Measurements from ENCODE around the gene RAB24. TPM values are rescaled to one million over a fixed set of nuclear protein-coding genes. Genes with fewer than 3 reads are reported as not detected.
"Not testable (repeated sequence)": the region's sequence is repeated elsewhere in the genome, so short reads cannot be mapped to it uniquely, and the experiment has no call there.

RAB24 gene
- total and polyA plus RNA-seq, 4 donors, result 8.5 to 19.0 (median 12.0) TPM

DNA sequence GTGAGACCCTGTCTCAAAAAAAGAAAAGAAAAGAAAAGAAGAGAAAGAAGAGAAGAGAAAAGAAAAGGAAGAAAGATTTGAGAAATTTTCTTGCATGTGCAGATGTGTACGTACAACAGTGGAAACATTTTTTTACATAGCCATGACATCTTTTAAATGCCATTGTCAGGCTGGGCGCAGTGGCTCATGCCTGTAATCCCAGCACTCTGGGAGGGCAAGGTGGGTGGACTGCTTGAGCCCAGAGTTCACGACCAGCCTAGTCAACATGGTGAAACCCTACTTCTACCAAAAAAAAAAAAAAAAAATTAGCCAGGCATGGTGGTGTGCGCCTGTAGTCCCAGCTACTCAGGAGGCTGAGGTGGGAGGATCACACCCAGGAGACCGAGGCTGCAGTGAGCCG, 41.4 kb upstream of the RAB24 start:
- no peak overlapping the region for H3K4me3 ChIP-seq (ENCODE audit: low read depth in 1 of 3, low read length in 3 of 3)

DNA sequence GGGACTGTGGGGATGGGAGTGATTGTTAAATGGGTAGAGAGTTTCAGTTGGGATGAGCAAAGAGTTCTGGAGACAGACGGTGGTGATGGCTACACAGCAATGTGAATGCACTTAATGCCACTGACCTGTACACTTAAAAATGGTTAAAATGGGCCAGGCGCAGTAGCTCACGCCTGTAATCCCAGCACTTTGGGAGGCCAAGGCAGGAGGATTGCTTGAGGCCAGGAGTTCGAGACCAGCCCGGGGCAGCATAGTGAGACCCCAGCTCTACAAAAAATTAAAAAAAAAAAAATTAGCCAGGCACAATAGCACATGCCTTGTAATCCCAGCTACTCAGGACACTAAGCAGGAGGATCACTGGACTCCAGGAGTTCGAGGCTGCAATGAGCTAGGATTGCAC, 40.3 kb upstream of the RAB24 start:
- H3K27ac ChIP-seq (ENCODE audit: low read depth in 1 of 2, low read length in 2 of 2), result no peak overlapping the region
- WGBS, result 95% methylated on average over 6 of the region's 6 CpGs
- TF ChIP-seq EGR1 (IDR thresholded peaks at IDR 0.05; ENCODE audit: low read depth in 2 of 2) (no peak), TAF1 (conservative IDR thresholded peaks at IDR 0.05) (no peak), YY1 (IDR thresholded peaks at IDR 0.05) (no peak), JUND (IDR thresholded peaks at IDR 0.05) (no peak), RAD21 (IDR thresholded peaks at IDR 0.05) (no peak)
- no peak overlapping the region for H3K4me3 ChIP-seq (ENCODE audit: low read depth in 1 of 3, low read length in 3 of 3)
- H3K4me1 ChIP-seq (ENCODE audit: control insufficient read depth in 4 of 4, insufficient read depth in 4 of 4, low read length in 3 of 4), result peaks cover 3 to 27% (median 16%) of the 10 kb centered on the region in 4 donors
- no peaks in the 10 kb centered on the region for H3K27me3 ChIP-seq (ENCODE audit: control insufficient read depth in 4 of 4, insufficient read depth in 4 of 4, low read length in 3 of 4)
- no peaks in the 10 kb centered on the region for H3K9me3 ChIP-seq (ENCODE audit: control insufficient read depth in 4 of 4, low read length in 3 of 4)
- H3K36me3 ChIP-seq (ENCODE audit: control insufficient read depth in 4 of 4, insufficient read depth in 3 of 4, low read depth in 1 of 4, low read length in 3 of 4), result peaks cover 5 to 16% (median 9%) of the 10 kb centered on the region in 4 donors
- H3K9ac ChIP-seq (ENCODE audit: low read depth in 1 of 2, low read length in 2 of 2), result no peak overlapping the region
- no peak for DNase-seq (ENCODE audit: low spot score)

More for the DNA sequence above, 41.4 kb upstream of the RAB24 start:
- no peak for DNase-seq (ENCODE audit: low spot score)
- H3K27me3 ChIP-seq (ENCODE audit: control insufficient read depth in 4 of 4, insufficient read depth in 4 of 4, low read length in 3 of 4), result no peaks in the 10 kb centered on the region
- peaks cover 4 to 16% (median 9%) of the 10 kb centered on the region in 4 donors for H3K36me3 ChIP-seq (ENCODE audit: control insufficient read depth in 4 of 4, insufficient read depth in 3 of 4, low read depth in 1 of 4, low read length in 3 of 4)
- no peak overlapping the region for H3K27ac ChIP-seq (ENCODE audit: low read depth in 1 of 2, low read length in 2 of 2)
- no peaks in the 10 kb centered on the region for H3K9me3 ChIP-seq (ENCODE audit: control insufficient read depth in 4 of 4, low read length in 3 of 4)
- 96% methylated on average over 6 of the region's 6 CpGs for WGBS
- TF ChIP-seq RAD21 (IDR thresholded peaks at IDR 0.05) (no peak), SP1 (IDR thresholded peaks at IDR 0.05) (no peak), GABPA (IDR thresholded peaks at IDR 0.05 in 1 of 2, conservative IDR thresholded peaks at IDR 0.05 in 1 of 2) (no peak)
- H3K9ac ChIP-seq (ENCODE audit: low read depth in 1 of 2, low read length in 2 of 2), result no peak overlapping the region
- H3K4me1 ChIP-seq (ENCODE audit: control insufficient read depth in 4 of 4, insufficient read depth in 4 of 4, low read length in 3 of 4), result peaks cover 5 to 38% (median 25%) of the 10 kb centered on the region in 4 donors

DNA sequence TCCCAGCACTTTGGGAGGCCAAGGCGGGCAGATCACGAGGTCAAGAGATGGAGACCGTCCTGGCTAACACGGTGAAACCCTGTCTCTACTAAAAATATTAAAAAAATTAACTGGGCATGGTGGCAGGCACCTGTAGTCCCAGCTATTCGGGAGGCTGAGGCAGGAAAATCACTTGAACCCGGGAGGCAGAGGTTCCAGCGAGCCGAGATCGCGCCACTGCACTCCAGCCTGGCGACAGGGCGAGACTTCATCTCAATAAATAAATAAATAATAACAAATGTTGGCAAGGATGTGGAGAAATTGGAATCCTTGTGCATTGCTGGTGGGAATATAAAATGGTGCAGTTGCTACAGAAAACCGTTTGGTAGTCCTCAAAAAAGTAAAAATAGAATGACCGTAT, 39.5 kb upstream of the RAB24 start:
- whole genome bisulfite sequencing, result 96% methylated on average over 14 of the region's 14 CpGs
- H3K27me3 ChIP-seq (ENCODE audit: control insufficient read depth in 4 of 4, insufficient read depth in 4 of 4, low read length in 3 of 4); H3K9ac ChIP-seq (ENCODE audit: low read depth in 1 of 2, low read length in 2 of 2); H3K4me3 ChIP-seq (ENCODE audit: low read depth in 1 of 3, low read length in 3 of 3); DNase-seq (ENCODE audit: low spot score); H3K27ac ChIP-seq (ENCODE audit: low read depth in 1 of 2, low read length in 2 of 2); H3K9me3 ChIP-seq (ENCODE audit: control insufficient read depth in 4 of 4, low read length in 3 of 4): not testable (repeated sequence)
- Histone ChIP-seq H3K4me1 (ENCODE audit: control insufficient read depth in 4 of 4, insufficient read depth in 4 of 4, low read length in 3 of 4) (peaks cover 0 to 21% (median 16%) of the 10 kb centered on the region in 4 donors), H3K36me3 (ENCODE audit: control insufficient read depth in 4 of 4, insufficient read depth in 3 of 4, low read depth in 1 of 4, low read length in 3 of 4) (peaks cover 11 to 16% (median 12%) of the 10 kb centered on the region in 4 donors)

DNA sequence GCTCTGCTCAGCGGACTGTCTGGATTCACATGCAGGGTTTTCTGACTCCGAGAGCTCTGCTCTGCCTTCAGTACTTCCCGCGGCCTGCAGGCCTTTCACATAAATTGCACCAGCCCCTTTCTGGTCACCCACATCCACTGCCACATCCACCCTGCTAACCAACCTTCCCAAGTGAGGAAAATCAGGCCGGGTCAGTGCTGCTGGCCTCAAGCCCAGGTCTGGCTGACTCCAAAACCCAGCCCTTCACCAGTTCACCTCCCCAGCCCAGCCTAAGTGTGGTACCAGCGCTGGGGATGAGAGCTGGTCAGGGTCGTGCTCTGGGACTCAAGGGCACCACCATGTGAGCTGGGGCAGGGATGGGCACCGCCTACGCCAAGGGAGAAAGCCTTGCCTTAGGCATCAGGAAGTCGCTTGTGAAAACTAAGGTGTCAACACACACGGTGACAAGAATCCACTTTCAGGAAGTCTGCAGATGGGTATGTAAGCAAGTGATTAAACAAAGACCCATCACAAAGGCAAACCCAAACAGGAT, 35.7 kb upstream of the RAB24 start:
- H3K4me1 ChIP-seq (ENCODE audit: control insufficient read depth in 4 of 4, insufficient read depth in 4 of 4, low read length in 3 of 4), result peaks cover 0 to 8% (median 0%) of the 10 kb centered on the region in 4 donors
- H3K36me3 ChIP-seq (ENCODE audit: control insufficient read depth in 4 of 4, insufficient read depth in 3 of 4, low read depth in 1 of 4, low read length in 3 of 4), result peaks cover 24 to 49% (median 34%) of the 10 kb centered on the region in 4 donors
- H3K4me3 ChIP-seq (ENCODE audit: low read depth in 1 of 3, low read length in 3 of 3), result no peak overlapping the region
- H3K27ac ChIP-seq (ENCODE audit: low read depth in 1 of 2, low read length in 2 of 2), result no peak overlapping the region
- no peak for DNase-seq (ENCODE audit: low spot score)
- H3K9me3 ChIP-seq (ENCODE audit: control insufficient read depth in 4 of 4, low read length in 3 of 4), result no peaks in the 10 kb centered on the region
- no peaks in the 10 kb centered on the region for H3K27me3 ChIP-seq (ENCODE audit: control insufficient read depth in 4 of 4, insufficient read depth in 4 of 4, low read length in 3 of 4)
- H3K9ac ChIP-seq (ENCODE audit: low read depth in 1 of 2, low read length in 2 of 2), result no peak overlapping the region
- 78% methylated on average over 11 of the region's 11 CpGs for WGBS
- no peak for TF ChIP-seq FOXA1 (IDR thresholded peaks at IDR 0.05)
- TF ChIP-seq HNF4G (IDR thresholded peaks at IDR 0.05), result no peak
- TF ChIP-seq SP1 (IDR thresholded peaks at IDR 0.05), result no peak
- TF ChIP-seq, protein P1, sequence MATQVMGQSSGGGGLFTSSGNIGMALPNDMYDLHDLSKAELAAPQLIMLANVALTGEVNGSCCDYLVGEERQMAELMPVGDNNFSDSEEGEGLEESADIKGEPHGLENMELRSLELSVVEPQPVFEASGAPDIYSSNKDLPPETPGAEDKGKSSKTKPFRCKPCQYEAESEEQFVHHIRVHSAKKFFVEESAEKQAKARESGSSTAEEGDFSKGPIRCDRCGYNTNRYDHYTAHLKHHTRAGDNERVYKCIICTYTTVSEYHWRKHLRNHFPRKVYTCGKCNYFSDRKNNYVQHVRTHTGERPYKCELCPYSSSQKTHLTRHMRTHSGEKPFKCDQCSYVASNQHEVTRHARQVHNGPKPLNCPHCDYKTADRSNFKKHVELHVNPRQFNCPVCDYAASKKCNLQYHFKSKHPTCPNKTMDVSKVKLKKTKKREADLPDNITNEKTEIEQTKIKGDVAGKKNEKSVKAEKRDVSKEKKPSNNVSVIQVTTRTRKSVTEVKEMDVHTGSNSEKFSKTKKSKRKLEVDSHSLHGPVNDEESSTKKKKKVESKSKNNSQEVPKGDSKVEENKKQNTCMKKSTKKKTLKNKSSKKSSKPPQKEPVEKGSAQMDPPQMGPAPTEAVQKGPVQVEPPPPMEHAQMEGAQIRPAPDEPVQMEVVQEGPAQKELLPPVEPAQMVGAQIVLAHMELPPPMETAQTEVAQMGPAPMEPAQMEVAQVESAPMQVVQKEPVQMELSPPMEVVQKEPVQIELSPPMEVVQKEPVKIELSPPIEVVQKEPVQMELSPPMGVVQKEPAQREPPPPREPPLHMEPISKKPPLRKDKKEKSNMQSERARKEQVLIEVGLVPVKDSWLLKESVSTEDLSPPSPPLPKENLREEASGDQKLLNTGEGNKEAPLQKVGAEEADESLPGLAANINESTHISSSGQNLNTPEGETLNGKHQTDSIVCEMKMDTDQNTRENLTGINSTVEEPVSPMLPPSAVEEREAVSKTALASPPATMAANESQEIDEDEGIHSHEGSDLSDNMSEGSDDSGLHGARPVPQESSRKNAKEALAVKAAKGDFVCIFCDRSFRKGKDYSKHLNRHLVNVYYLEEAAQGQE (IDR thresholded peaks at IDR 0.05), result no peak
- TF ChIP-seq, protein P2, sequence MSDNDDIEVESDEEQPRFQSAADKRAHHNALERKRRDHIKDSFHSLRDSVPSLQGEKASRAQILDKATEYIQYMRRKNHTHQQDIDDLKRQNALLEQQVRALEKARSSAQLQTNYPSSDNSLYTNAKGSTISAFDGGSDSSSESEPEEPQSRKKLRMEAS (IDR thresholded peaks at IDR 0.05), result no peak
- no peak for TF ChIP-seq TAF1 (conservative IDR thresholded peaks at IDR 0.05)
- TF ChIP-seq GABPA (IDR thresholded peaks at IDR 0.05 in 1 of 2, conservative IDR thresholded peaks at IDR 0.05 in 1 of 2), result no peak
- no peak for TF ChIP-seq NR2F2 (IDR thresholded peaks at IDR 0.05)
- TF ChIP-seq, protein P3, sequence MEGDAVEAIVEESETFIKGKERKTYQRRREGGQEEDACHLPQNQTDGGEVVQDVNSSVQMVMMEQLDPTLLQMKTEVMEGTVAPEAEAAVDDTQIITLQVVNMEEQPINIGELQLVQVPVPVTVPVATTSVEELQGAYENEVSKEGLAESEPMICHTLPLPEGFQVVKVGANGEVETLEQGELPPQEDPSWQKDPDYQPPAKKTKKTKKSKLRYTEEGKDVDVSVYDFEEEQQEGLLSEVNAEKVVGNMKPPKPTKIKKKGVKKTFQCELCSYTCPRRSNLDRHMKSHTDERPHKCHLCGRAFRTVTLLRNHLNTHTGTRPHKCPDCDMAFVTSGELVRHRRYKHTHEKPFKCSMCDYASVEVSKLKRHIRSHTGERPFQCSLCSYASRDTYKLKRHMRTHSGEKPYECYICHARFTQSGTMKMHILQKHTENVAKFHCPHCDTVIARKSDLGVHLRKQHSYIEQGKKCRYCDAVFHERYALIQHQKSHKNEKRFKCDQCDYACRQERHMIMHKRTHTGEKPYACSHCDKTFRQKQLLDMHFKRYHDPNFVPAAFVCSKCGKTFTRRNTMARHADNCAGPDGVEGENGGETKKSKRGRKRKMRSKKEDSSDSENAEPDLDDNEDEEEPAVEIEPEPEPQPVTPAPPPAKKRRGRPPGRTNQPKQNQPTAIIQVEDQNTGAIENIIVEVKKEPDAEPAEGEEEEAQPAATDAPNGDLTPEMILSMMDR (IDR thresholded peaks at IDR 0.05; ENCODE audit: low read depth, low read length, missing input control), result no peak
- TF ChIP-seq, protein P4, sequence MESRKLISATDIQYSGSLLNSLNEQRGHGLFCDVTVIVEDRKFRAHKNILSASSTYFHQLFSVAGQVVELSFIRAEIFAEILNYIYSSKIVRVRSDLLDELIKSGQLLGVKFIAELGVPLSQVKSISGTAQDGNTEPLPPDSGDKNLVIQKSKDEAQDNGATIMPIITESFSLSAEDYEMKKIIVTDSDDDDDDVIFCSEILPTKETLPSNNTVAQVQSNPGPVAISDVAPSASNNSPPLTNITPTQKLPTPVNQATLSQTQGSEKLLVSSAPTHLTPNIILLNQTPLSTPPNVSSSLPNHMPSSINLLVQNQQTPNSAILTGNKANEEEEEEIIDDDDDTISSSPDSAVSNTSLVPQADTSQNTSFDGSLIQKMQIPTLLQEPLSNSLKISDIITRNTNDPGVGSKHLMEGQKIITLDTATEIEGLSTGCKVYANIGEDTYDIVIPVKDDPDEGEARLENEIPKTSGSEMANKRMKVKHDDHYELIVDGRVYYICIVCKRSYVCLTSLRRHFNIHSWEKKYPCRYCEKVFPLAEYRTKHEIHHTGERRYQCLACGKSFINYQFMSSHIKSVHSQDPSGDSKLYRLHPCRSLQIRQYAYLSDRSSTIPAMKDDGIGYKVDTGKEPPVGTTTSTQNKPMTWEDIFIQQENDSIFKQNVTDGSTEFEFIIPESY (IDR thresholded peaks at IDR 0.05), result no peak
- TF ChIP-seq RAD21 (IDR thresholded peaks at IDR 0.05), result no peak
- no peak for TF ChIP-seq JUND (IDR thresholded peaks at IDR 0.05)
- TF ChIP-seq YY1 (IDR thresholded peaks at IDR 0.05), result no peak
- no peak for TF ChIP-seq FOXA2 (IDR thresholded peaks at IDR 0.05)
- TF ChIP-seq RXRA (IDR thresholded peaks at IDR 0.05), result no peak
